NK-92 (cell line): ENCODE data around the gene CDIPT.
"Not testable (repeated sequence)": the region's sequence is repeated elsewhere in the genome, so short reads cannot be mapped to it uniquely, and the experiment has no call there.

Source experiments
- DNase-seq: peaks from one replicate; lab custom pipeline; 2025; ENCODE audit not compliant: unreplicated experiment; lab: John Stamatoyannopoulos, UW

The CDIPT gene

DNA sequence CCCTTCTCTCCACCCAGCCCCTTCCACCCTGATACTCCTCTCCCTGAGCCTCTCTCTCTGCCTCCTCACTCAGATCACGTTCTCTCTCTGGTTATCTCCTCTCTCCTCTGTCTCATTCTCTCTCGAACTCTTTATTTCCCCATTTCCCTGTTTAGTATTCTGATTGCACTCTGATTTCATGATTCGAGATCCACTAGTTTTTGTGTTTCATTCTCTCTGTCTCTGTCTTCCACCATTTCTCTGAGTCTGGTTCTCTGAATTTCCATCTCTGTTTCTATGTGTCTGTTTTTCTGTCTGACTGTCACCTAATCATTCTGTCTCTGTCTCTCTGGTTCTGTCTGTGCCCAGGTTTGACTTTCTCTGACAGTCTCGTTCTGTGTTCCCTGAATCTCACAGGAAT is 34.3 kb upstream of the CDIPT start:
- DNase-seq: no peak

DNA sequence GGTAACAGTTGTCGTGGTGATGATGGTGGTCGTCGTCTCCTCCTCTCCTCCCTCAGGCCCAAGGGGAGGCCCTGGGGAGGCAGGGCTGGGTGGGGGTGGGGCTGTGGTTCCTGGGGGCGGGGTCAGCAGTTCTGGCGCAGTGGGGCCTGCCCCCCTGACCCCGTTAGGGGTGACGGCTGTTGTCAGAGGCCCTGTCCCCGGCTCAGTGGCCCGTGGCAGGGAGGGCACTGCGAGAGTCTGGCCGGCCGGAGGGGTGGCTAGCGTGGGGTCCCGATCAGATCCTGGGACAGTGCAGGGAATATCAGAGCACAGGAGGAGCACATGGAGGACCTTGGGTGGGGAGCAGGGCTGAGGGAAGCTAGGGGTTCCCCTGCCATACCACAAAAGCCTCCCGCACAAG is 33.8 kb upstream of the CDIPT start:
- no peak for DNase-seq

DNA sequence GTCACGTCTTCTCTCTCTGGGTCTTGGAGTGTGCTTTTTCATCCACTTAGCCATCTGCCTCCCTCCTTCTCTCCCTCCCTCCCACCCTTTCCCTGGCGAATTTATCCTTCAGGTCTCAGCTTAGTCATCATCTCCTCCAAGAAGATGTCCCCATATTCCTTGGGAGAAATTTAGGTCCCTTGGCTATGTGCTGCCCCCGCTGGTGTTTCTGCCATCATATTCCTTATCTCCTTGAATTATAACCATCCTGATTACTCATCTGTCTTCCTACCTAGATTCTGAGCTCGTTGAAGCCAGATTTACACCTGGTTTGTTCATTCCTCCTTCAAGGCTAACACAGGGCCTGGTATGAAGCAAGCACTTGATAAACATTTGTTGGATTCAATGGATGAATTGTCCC is 31.3 kb upstream of the CDIPT start:
- DNase-seq: no peak

DNA sequence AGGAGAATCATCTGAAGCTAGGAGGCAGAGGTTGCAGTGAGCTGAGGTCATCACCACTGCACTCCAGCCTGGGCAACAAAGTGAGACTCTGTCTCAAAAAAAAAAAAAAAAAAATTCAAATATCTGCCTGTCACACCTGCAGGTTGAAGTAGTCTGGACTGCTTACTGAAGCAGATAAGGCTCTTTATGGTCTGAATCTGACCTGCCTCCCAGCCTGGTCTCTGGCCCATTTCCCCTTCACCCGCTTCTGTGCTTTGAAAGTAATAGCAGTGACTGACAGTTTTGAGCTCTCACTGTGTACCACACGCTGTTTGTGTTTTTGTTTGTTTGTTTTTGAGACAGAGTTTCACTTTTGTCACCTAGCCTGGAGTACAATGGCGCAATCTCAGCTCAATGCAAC is 30.5 kb upstream of the CDIPT start:
- no peak for DNase-seq

DNA sequence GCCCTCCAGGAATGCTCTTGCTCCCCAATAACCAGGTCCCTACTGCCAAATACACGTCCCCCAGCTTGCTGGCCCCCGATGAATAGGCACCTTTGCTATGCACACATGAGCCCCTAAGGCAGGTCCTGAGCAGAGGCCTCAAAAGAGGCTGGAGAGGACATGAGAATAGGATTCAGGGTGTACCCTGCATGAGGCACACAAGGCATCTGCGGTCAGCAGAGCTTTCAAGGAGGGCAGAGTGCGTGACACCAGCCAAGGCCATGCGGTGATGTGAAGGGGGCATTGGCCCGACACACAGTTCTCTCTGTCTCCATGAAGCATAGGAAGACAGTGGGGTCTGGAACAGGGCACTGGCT is 29.4 kb upstream of the CDIPT start:
- no peak for DNase-seq

DNA sequence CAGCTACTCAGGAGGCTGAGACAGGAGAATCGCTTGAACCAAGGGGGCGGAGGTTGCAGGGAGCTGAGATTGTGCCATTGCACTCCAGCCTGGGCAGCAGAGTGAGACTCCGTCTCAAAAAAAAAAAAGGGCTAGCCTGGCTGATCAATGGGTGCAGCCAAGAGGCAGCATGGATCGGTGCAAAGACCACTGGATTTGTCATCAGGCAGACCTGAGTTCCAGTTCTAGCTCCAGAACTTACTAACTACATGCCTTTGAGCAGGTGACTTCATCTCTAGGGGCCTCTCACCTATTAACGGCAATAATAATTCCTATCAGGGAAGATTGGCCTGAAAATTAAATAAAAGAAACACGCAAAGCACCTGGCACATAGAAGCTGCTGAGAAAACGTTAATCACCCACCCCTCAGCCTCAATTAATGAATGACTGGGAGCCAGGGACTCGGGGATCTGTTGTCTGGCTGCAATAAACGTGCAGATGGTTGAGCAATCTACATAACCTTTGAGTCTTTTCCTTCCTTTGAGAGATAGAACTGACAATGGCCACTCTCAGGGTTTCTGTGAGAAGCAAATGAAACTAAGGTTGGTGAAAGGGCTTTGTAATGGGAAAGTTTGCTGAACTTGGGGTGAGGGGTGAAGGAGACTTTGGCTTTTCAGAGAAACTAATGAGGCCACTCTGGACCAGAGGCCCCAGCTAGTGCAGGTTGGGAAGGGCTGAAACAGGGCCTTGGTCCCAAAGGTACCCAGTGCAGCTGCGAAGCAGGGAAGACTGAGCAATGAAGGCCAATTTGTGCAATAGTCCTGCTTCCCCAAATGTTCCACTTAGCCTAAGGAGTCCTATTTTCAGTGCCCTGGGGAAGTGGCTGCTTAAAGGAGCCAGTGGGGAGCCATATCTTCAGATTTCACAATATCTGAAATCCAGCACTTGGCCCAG is 28.8 kb upstream of the CDIPT start:
- no peak for DNase-seq

DNA sequence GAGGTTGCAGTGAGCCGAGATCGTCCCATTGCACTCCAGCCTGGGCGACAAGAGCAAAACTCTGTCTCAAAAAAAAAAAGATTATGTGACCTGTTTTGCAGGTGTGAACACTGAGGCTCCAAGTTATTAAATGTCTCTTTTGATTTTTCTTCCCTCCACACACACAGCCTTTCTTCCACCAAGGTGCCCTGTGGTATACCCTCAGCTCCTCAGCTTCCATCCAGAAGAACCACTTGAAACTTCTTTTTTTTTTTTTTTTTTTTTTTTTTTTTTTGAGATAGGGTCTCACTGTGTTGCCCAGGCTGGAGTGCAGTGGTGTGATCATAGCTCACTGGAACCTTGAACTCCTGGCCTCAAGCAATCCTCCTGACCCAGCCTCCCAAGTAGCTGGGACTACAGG is 26.3 kb upstream of the CDIPT start:
- DNase-seq: not testable (repeated sequence)

DNA sequence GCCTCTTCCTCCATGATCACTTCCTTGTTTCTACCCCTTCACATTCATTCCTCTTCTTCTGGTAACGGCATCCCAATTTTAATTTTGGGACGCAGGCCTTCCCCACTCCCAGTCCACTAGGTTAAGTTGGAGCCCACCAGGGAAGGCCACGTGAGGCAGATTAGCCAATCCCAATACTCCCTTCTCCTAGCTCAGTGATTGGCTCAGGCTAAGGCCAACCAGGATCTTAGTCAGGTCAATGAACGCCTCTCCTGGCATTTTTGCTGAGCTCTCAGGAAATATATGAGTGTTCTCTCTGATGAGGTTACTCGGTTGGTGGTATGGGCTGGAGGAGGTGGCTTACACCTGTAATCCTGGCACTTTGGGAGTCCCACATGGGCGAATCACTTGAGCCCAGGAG is 21.0 kb upstream of the CDIPT start:
- no peak for DNase-seq

DNA sequence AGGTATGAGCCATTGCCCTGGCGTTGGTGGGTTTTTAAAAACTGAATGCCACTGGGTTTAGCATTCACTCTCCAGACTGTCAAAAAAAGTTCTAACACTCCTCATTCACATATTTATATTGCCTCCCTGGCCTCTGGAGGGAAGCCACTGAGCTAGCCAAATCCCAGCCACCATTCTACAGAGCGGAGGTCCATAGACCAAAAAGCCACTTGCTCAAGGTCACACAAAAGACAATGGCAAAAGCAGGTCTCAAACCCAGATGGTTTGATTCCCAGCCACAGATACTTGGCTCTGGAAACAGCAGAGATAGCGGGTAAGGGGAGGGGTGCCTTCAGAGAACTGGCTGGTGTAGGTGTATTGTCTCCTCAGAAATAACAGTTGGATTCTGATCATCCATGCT is 18.0 kb upstream of the CDIPT start:
- no peak for DNase-seq

DNA sequence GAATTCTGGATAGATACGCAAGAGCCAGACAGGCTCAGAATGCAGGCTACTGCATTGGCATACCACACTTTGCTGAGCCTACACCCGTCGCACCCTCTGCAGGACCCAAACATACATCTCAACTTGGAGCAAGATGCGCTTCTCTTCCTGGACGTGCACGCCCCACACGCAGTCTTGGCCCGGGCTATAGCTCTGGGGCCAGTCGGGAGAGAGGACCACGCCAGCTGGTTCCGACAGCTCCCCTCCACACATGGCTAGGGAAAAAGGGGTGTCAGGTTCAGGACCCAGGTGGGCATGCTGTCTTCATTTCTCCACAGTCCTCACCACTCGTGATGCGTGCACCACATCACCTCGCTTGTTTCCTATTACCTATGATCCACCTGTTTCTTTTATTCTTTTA is 15.1 kb upstream of the CDIPT start:
- DNase-seq: no peak

DNA sequence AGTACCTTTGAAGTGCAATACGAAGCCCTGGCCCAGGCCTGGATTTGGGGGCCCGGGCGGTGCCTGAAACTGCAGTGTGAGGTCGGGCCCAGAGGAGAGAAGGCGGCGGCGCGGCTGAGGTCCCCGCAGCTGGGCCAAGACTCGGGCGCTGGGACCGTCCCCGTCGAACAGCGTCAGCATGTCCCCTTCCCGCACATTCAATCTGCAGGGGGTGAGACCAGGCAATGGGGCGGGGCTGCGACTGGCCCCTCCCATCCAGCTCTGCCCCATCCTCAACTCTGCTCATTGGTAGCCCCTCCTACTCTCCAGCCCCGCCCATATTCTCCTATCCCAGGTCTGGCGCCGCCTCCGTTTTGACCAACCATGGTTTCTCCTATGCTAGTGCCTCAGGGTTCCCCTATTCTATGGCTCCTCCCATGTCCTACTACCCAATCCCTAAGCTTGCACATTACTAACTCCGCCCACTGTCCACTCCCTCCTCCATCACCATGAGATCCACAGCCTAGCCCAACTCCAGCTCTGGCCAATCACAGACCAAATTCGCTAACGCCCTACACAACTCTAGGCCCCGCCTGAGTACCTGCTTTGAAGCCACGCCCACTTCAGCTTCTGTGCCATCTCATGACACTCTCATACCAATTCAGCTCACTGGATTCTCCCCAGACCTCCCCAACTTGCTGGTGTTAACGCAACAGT is 14.4 kb upstream of the CDIPT start:
- no peak for DNase-seq

DNA sequence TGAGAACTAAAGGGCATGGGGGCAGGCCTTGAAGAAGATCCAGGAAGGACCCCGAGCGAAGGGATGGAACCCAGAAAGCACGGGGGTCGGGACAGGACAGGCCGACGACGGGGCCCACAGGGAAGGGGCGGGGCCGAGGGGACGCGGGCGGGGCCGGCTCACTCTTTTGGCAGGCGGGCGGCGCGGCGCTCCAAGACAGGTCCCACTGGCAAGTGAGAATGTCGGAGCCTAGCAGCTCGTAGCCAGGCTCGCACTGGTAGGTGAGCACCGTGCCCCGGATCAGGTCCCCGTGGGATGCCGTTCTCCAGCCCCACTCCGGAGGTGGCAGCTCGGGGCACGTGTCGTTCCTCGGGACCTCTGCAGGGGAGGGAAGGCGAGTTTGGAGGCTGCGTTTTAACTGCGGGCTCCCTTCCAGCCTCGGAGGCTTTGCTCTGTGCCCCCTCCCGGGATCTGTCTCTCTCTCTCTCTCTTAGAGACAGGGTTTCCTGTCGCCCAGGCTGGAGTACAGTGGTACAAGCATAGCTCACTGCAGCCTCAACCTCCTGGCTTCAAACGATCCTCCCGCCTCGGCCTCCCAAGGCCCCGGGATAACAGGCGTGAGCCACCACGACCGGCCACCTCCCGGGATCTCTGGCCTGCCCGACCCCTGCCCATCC is 13.7 kb upstream of the CDIPT start:
- no peak for DNase-seq

DNA sequence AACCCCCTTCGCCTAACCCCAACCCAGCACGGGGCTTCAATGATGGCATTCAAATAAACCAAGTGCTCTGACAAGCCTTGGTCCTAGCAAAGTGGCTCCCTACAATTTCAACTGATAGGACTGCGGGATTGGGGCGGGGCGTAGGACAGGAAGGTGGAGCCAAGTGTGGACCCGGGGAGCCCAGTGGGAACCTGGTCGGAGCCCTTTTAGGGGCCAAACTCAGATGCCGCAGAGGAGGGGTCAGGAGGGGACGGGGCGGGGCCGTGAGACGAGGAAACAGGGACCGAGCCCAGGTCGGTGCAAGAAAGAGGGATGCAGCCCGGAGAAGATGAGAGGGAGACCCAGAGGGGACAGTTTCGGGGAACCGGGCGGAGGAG is 13.2 kb upstream of the CDIPT start:
- no peak for DNase-seq

DNA sequence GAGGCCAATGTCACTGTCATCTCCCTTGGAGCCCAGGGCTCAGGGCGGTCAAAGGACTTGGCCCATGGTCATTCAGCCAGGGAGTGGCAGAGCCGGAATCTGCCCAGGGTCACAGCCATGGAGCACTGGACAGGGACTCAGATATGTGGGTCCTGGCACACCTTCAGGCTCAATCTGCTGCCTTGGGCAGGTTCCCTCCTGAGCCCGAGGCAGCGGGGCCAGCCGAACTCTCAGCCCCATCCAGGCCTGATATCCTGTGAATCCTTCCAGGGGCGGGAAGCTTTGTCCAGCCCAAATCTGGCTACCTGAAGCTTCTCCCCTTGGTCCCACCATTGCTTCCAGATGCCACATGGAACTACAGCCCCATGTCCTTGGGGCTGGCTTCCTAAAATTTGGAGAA is 12.2 kb upstream of the CDIPT start:
- DNase-seq: no peak

DNA sequence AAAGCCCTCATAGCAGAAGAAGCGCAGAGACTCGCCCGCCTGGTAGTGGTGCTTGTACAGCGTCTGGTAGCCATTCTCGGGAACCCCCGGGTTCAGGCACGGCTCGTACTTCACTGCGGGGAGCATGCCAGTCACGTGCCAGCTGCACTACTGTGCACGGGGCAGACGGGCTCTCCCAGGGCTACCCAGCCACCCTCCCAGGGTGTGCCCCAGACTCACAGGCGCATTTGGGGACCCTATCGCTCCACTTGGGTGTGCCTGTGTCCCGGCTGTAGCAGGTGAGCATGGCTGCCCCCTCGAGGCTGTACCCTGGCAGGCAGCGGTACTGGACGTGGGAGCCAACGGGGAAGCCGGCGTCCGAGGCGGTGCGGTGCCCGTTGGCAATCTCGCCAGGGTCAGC is 10.3 kb upstream of the CDIPT start:
- DNase-seq: no peak

DNA sequence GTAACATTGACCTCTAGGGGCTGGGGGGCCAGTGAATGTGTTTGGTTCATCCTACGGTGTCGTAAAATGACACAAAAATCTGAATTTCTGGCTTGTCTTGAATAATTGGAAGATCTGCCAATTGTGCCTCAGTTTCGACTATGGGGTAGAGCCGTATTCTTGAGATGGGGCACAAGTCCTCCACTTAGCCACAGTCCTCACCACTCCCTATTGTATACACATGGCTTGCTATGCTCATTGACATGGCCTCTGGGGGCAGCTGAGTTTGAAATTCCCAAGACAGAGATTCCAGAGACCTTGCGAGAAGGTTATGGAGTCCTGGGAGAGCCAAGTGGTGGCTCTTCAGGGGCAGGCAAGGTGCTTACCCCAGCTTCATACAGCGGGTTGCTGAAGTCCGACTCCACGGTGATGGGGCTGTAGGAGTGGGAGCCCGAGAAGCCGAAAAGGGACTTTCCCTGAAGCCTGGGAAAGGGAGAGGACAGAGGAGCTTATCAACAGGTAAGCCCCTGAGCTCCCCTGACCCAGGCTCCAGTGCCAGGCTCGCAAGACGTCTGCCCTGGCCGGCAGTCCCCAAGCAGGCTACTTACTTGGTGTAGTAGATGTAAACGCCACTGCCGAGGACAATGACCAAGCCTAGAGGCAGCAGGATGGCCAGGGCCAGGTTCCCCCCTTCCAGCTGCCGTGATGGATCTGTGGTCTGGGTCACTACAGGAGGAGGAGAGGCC is 9.0 kb upstream of the CDIPT start:
- DNase-seq: no peak

DNA sequence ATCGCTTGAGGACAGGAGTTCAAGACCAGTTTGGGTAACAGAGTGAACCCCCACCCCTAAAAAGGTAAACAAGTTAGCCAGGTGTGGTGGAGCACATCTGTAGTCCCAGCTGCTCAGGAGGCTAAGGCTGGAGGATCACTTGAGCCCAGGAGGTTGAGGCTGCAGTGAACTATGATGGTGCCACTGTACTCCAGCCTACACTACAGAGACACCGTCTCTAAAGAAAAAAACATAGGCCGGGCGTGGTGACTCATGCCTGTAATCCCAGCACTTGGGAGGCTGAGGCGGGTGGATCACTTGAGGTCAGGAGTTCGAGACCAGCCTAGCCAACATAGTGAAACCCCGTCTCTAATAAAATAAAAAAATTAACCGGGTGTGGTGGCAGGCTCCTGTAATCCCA is 6.0 kb upstream of the CDIPT start:
- DNase-seq: not testable (repeated sequence)

DNA sequence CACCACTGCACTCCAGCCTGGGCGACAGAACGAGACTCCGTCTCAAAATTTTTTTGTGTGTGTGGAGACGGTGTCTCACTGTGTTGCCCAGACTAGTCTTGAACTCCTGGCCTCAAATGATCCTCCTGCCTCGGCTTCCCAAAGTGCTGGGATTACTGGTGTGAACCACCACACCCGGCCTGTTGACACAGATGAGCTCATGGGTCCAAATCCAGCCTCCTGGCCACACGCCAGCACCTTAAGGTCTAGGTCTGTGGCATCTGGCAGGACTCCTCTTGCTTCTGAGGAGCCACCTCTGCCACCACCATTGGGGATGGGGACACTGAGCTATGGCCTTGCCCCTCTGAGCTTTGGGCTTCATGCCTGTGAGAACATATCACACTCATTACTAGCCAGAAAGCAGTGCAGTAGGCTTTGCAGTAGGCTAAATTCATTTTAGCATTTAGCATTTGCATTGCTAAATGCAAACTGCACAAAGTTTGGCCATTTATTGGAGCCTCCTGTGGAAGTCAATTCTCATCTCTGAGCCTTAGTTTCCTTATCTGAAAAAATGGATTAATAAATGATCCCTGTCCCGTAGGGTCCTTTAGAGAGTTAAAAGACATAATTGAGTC is 5.5 kb upstream of the CDIPT start:
- DNase-seq: no peak

DNA sequence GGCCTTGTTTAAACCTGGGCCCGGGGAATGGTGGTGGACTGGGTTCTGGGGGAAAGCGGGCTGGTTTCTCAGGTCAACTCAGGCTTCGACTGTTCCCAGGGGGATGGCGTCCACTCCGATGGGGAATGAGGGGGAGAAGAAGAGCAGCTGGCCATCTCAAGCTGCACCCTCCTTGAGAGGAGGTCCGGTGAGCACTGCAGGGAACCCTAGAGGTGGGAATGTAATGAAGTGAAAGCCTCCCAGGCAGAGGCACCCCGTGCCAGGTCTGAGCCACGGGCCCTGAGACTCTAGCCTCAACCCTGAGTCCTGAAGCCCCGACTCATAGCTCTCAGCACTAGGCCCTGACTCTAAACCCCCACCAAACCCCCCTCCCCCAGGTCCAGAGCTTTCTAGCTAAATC is 1.2 kb upstream of the CDIPT start:
- DNase-seq: no peak

DNA sequence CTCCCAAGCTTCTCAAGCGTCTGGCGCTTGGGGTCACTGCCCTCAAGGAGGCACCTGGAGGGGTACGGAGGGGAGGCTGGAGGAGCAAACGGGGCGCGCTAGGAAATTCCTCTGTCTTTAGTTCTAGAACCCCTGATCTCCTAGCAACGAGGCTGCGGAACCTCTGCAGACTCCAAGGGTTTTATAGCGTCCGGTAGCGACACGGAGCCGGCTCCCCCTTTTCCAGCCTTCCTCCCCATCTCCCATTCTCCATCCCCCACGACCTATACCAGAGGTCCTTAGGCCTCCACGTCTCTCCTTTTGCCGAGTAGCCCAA is 601 bp upstream of the CDIPT start:
- DNase-seq: no peak

DNA sequence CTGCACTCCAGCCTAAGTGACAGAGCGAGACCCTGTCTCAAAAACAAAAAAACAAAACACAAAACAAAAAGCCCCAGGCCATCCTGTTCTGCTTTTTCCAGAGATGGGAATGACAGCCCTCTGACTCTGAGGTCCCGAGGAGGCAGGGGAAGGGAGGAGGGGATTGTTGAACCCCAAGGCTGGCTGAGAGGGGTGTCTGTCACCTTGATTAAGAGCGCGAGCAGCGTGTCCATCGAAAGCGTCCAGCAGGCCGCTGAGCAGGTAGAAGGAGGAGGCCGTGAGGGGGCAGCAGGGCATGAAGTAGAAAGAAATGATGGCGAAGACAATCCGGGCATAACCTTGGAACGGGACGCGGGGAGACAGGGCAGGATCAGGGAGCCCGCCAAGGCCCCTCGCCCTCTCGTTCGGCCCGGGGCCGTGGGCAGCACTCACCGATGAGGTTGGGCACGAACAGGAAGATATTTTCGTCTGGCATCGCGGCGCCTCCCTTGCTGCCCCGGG is 593 bp downstream of the CDIPT start:
- no peak for DNase-seq
